ENCODE measurements around the gene TXNDC11.

DNA sequence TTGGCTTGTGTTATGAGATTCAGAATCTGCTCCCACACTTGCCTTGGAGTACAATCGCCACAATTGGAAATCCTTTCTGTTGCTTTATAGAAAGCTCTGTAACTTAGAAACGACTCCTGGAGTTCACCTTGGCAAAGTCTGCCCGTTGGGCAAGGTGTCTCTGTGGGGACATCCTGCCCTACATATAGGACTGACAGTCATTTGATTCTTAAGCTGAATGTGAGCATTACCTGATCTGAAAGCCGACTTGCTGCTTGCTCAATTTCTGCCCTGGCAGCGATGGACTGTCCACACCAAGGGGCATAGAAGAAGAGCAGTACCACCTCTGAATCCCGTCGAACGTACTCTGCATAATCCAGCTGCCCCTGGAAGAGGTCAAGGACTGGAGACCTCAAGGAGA is 6.9 kb downstream of the TXNDC11 start:
- TF ChIP-seq POLR2A (IDR thresholded peaks at IDR 0.05; ENCODE audit: extremely low read depth, insufficient read length), result no peak
- TF ChIP-seq CTCF (IDR thresholded peaks at IDR 0.05; ENCODE audit: low read depth, low read length), result no peak

Data from NB4 (cell line).